Nephron (organoid): ENCODE results near the gene LRPAP1.
A peak's percentile ranks its signal among the peaks of the same experiment; 100 is the strongest.

Experiments used
- H3K27ac Mint-ChIP-seq, 3 experiments: 2 replicates each; pipeline ENCODE4 v1.8.0; 2020; ENCODE audit warnings: mixed read lengths in 3 of 3, mild to moderate bottlenecking in 2 of 3, moderate library complexity in 1 of 3
- H3K27me3 Mint-ChIP-seq: 2 replicates; pipeline ENCODE4 v1.8.0; 2021; ENCODE audit warnings: low read depth, mild to moderate bottlenecking, moderate library complexity, mixed read lengths
- H3K36me3 Mint-ChIP-seq: 2 replicates; pipeline ENCODE4 v1.8.0; 2020; ENCODE audit warnings: low read depth, mixed read lengths
- H3K4me1 Mint-ChIP-seq: 2 replicates; pipeline ENCODE4 v1.8.0; 2020; ENCODE audit warnings: mixed read lengths
- H3K4me3 Mint-ChIP-seq, 3 experiments: 2 replicates each; pipeline ENCODE4 v1.8.0; 2020; ENCODE audit warnings: mild to moderate bottlenecking in 3 of 3, mixed read lengths in 3 of 3, moderate library complexity in 2 of 3
- H3K9me3 Mint-ChIP-seq: 2 replicates; pipeline ENCODE4 v1.8.0; 2020; ENCODE audit warnings: mixed read lengths
- CTCF ChIP-seq, 3 experiments: fragments of 200-600 bp; sonication (generic); IDR thresholded peaks; one replicate each; pipeline ENCODE4 v1.5.0; 2021; ENCODE audit warnings: antibody characterized with exemption in 3 of 3; ENCODE audit not compliant: unreplicated experiment in 3 of 3

LRPAP1 gene

DNA sequence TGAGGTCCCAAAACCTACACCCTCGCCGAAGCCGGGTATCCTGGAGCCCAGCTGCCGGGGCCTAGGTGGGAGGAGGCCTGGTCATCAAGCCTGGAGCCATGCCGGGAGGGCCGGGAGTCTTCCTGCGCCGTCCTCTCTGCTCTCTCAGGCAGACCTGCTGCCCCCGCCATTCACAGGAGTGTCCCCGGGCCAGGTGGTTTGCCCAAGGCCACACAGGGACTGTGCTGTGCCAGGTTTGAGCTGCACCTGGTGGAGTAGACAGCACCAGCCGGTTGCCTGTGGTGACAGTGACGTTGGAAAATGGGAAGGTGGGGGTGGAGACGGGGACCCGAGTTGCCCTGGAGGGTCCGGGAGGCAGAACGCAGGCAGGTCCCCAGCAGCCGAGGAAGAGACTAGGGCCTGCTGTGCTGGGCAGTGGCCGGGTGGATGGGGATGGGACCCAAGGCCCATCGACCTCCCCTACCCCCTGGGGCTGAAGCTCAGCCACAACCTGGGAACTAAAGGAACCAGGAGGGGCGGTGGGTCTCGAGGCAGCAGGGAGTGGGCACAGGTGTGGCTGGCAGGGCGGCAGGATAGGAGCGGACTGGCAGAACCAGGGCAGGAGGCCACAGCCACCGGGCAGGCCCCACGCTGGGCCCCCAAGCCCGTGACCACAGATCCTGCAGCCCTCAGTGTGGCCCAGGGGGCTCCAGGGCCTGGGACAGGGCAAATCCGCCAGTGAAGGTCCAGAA, 59.6 kb downstream of the LRPAP1 start:
- H3K27ac Mint-ChIP-seq: no peak overlapping the region
- TF ChIP-seq CTCF (IDR thresholded peaks at IDR 0.05; ENCODE audit: unreplicated experiment in 3 of 3): no peak
- H3K4me3 Mint-ChIP-seq: no peak overlapping the region
- H3K27me3 Mint-ChIP-seq: no peaks in the 10 kb centered on the region
- no peaks in the 10 kb centered on the region for H3K36me3 Mint-ChIP-seq
- H3K9me3 Mint-ChIP-seq: no peaks in the 10 kb centered on the region
- peaks cover 14% of the 10 kb centered on the region for H3K4me1 Mint-ChIP-seq

GRCh38 chr4:3471886-3472285, 60.3 kb downstream of the LRPAP1 start:
- no peak for TF ChIP-seq CTCF (IDR thresholded peaks at IDR 0.05; ENCODE audit: unreplicated experiment in 3 of 3)
- Mint-ChIP-seq H3K27me3 (no peaks in the 10 kb centered on the region), H3K4me1 (peaks cover 14% of the 10 kb centered on the region), H3K4me3 (no peak overlapping the region), H3K36me3 (no peaks in the 10 kb centered on the region), H3K27ac (no peak overlapping the region), H3K9me3 (no peaks in the 10 kb centered on the region)

GRCh38 chr4:3471098-3471760, 61.0 kb downstream of the LRPAP1 start:
- Mint-ChIP-seq H3K36me3 (no peaks in the 10 kb centered on the region), H3K4me1 (peaks cover 14% of the 10 kb centered on the region), H3K27ac (no peak overlapping the region), H3K27me3 (no peaks in the 10 kb centered on the region), H3K4me3 (no peak overlapping the region), H3K9me3 (no peaks in the 10 kb centered on the region)
- TF ChIP-seq CTCF (IDR thresholded peaks at IDR 0.05; ENCODE audit: unreplicated experiment in 3 of 3): no peak

DNA sequence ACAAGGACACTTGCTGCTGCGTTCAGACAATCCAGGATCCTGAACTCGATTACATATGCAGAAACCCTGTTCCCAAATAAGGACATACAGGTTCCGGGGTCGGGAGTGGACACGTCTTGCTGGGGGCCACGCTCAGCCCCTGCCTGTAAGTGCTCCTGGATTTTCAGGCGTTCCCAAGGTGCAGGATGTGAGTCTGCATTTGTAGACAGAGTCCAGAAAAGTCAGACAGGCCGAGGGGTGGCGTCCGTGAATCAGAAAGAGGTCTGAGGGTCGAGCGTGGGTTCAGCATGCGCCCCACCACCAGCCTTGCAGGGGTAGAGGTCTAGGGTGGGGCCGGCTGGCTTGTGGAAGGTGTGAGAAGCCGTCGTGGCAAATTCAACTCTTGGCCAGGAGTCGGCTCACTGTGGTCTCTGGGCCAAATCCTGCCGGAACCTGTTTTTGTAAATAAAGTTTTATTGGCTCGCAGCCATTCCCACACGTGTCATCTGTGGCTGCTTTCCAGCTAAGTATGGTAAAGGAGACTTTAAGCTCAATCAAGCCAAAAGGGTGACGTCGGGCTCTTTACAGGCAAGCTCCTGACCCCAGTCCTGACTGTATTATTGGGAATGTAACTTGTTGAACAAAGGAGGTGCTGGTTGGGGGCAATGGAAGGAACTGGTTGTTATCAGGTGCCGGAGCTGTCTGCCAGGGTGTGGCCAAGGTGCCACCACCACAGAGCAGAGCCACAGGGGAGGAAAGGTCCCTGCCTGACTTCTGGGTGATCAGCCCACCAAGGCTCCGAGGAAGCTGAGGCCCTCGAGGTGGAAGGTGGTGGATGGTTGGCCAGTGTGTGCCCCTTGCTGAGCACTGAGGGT, 61.8 kb downstream of the LRPAP1 start:
- H3K4me1 Mint-ChIP-seq: peaks cover 15% of the 10 kb centered on the region
- TF ChIP-seq CTCF (IDR thresholded peaks at IDR 0.05; ENCODE audit: unreplicated experiment in 3 of 3): no peak
- no peaks in the 10 kb centered on the region for H3K36me3 Mint-ChIP-seq
- peak overlapping the region in 1 of 3 experiments; percentile 8 for H3K4me3 Mint-ChIP-seq
- no peaks in the 10 kb centered on the region for H3K27me3 Mint-ChIP-seq
- H3K27ac Mint-ChIP-seq: no peak overlapping the region
- no peaks in the 10 kb centered on the region for H3K9me3 Mint-ChIP-seq

DNA sequence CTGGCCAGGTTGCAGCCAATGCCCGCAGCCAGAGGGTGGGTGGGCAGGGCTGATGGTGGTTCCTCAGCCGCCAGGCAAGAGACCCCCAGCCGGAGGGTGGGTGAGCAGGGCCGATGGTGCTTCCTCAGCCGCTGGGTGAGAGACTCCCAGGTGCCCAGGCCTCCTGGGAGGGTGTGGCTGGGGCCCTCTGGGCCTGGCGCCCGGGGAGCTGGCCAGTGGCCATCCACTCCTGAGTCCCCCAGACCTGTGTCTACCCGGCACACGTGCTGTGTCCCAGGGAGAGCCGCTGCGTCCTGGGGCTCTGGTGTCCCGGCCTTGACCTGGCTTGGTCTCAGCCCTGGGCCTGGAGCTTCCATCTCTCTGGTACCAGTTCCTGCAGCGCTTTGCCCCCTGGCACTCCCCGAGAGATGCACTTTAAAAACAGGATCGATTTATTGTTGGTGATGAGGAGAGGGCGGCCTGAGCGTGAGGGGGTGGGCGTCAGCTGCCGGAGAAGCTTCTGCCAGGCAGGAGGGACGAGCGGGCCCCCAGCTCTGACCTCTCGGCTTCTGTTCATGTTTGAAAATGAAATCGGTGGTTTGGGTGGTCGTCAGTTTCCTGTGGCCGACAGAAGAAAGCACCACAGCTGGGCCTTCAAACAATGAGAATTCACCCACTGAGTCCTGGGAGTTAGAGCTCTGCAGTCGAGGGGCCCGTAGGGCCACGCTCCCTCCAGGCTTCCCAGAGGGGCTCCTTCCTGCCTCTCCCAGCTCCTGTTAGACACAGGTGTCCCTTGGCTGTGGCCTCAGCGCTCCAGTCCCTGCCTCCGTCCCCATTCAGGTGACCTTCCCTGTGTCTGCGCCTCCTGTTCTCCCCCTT, 62.6 kb downstream of the LRPAP1 start:
- no peak for TF ChIP-seq CTCF (IDR thresholded peaks at IDR 0.05; ENCODE audit: unreplicated experiment in 3 of 3)
- H3K36me3 Mint-ChIP-seq: no peaks in the 10 kb centered on the region
- H3K27ac Mint-ChIP-seq: no peak overlapping the region
- H3K27me3 Mint-ChIP-seq: peaks cover 4% of the 10 kb centered on the region
- H3K4me1 Mint-ChIP-seq: peaks cover 18% of the 10 kb centered on the region
- H3K4me3 Mint-ChIP-seq: peak overlapping the region in 1 of 3 experiments; percentile 8
- no peaks in the 10 kb centered on the region for H3K9me3 Mint-ChIP-seq
